GM10847 (cell line): ENCODE results near the gene NLK.

Experiments
- POLR2A ChIP-seq: IDR thresholded peaks from 2 replicates; pipeline ENCODE4 v1.6.1; 2011; ENCODE audit not compliant: insufficient read length; ENCODE audit errors: extremely low read depth

NLK gene

GRCh38 chr17:28042657-28042720 lies at the start of gene NLK:
TSS of gene NLK (plus strand) at chr17:28042677. CDS start at chr17:28042874, 197 bp downstream.
- no peak for TF ChIP-seq POLR2A

GRCh38 chr17:27993161-27993695 lies 49.2 kb upstream of the NLK start:
- no peak for TF ChIP-seq POLR2A

- TF ChIP-seq POLR2A, result no peak
Measured at GRCh38 chr17:27993723-27994310, 48.7 kb upstream of the NLK start.

DNA sequence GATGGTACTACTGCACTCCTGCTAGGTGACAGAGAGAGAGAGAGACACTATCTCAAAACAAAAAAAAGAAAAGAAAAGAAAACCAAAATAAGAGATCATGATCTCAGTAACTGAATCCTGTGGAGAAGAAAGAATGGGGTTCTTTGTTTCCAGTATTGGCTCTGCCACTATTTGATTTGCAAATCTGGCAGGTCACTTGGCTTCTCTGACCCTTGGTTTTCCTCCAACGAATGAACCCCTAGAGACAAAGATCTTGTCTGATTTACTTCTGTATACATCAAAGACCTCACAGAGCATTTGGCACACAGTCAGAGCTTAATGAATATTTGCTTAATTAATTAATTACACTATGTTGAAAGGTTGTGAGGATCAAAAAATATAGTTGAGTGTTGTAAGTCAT lies 47.9 kb upstream of the NLK start:
- no peak for TF ChIP-seq POLR2A

DNA sequence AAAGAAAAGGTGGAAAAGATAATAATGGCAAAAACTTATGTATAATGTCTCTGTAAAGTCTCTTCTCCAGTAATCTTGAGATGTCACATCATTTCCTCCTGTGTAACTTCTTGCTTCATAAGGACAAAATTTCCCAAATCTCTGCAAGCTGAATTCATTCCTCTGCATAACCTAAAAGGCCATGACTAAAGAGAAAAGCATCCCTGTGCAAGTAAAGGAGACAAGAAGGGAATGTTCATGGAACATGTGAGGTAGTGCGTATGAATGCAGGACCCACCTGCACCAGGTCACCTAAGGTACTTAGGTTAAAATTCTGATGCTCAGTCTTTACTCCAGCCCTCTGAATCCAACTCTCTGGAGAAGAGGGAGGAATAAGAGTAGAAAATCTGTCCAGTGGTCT lies 46.9 kb upstream of the NLK start:
- TF ChIP-seq POLR2A, result no peak

DNA sequence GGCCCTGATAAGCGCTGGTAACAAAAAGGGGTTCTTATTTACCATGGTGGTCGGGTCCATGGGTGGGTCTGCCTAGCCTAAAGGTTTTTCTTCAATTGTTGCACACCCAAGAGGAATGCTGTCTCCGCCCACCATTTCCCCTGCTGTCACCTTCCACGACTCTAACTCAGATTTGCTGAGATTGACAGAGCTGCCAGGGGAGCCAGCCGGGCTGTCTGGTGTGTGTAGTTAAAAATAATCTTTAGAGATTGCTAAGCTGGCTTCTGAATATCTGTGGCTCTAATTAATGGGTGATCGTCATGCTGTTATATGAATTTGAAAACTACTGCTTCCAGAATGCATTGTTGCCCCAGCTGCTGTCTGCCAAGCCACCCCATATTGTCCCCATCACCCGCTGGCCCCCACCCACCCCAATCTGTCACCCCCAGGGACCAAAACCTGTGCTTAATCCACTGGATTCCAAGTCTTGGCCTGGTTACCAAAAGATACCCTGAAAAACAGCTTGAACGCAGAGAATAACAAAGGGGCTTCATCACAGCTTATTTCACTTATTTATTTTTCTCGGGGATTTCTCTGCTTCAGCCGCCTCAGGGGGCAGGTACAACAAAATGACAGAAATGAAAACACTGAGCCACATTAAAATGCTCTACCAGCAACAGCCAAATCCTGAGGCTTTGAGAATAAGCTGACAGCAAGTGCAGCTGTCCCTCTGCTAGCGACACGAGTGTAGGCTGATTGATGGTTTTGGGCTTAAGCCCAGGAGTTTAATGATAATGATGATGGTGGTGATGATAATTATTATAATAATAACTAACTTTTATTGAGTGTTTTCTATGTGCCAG lies 46.1 kb upstream of the NLK start:
- TF ChIP-seq POLR2A, result no peak

DNA sequence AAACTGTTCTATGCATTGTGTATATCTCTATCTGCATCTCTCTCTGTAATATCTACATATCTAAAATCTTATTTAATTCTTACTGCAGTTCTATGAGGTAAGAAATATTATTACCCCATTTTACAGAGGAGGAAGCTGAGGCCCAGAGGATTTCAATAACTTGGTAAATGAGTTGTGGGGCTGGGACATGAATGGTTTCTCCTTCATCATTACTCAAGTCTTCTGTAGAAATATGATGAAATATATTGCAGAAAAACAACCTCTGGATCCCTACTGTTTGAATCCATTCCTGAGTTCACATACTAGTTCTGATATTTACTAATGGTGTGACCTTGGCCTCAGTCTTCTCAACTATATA lies 45.5 kb upstream of the NLK start:
- no peak for TF ChIP-seq POLR2A

DNA sequence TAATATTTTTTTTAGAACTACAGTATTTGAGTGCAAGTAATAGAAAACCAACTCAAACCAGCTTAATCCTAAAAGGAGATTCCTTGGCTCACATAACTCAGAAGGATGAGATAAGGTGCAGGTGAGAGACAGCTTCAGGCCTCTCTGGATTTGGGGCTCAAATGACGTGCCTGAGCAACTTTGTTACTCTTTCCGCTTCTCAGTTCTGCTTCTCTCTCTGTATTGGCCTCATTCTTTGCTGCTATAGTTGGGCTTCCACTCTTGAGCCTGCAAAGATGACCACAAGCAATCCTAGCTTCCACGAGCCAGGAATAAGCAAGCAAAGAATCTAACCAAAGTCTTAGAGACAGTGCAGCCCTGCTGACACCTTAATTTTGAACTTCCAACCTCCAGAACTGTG lies 45.0 kb upstream of the NLK start:
- no peak for TF ChIP-seq POLR2A

GRCh38 chr17:28001149-28001548 lies 41.3 kb upstream of the NLK start:
- no peak for TF ChIP-seq POLR2A

DNA sequence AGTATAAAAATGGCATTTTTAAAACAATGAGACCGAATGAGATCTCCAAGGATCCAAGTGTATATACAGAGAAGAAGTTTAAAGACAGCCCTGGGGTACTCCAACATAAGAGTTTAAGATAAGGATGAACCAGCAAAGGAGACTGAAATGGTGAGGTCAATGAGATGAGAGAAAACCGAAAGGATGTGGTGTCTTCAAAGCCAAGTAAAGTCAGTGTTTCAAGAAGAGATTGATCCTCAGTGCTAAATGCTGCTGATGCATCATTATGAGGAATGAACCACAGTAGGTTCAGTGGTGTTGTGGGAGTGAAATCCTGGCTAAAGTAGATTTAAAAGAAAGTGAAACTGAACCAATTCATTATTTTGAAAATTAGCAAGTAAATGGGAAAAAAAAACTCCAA lies 38.1 kb upstream of the NLK start:
- no peak for TF ChIP-seq POLR2A

DNA sequence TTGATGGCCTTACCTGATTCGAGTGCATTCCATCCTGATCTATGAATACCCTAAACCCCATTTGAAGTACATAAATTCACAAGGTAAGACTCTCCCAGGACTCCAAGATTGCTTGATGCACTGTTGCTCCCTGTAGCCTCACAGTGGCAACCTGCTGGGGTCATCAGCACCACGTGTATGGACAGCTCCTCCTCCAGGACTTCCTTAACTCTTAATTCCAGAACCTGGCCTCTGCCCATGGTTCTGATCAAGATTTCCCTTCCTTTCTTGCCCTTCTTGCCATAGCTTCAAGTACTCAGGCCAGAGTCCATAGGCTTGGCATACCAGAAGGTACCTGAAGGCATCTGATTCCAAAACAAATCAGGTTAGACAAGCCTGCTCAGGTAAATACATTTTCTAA lies 34.0 kb upstream of the NLK start:
- no peak for TF ChIP-seq POLR2A

DNA sequence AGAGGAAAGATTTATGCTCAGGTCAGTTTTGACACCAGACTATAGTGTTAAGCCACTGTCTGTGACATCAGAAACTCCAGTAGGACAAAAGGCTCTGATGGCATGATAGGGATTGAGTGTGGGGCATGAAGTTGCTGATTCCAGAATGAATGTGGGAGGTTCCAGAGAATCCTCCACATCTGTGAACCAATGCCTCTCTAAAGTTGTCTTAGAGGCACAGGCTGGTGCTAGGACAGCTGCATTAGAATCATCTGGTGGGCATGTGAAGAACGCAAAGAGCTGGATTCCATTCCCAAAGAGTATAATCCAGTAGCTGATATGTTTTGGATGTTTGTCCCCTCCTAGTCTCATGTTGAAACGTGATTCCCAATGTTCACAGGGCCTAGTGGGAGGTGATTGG lies 32.1 kb upstream of the NLK start:
- TF ChIP-seq POLR2A, result no peak

DNA sequence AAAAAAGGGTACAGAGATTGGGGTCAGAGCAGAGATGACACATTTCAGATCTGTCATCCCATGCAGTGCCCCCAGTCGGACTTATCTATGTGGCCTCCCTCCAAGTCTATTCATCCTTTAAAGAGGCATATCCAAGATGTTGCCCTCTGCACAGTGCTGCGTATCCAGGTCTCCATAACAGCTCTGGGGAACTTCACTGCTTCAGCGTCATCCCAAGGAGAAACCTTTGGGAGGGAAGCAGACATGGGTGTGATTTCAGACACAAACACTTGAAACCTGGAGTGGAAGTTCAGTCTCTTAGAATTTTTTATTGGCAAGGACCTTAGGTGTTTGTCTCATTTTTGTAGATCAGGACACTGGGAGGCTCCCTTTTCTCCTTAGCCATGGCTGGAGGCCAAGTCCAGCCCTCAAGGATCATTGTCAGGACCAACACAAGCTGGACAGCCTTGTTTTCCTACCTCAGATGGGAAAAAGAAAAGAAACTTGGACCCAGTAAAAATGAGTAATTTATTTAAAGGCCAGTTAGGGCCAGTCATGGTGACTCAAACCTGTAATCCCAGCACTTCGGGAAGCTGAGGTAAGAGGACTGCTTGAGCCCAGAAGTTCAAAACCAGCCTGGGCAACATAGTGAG lies 23.9 kb upstream of the NLK start:
- TF ChIP-seq POLR2A, result no peak

- no peak for TF ChIP-seq POLR2A
Measured at GRCh38 chr17:28020515-28020914, 22.0 kb upstream of the NLK start.

- no peak for TF ChIP-seq POLR2A
Measured at GRCh38 chr17:28029044-28029443, 13.4 kb upstream of the NLK start.

- no peak for TF ChIP-seq POLR2A
Measured at GRCh38 chr17:28030386-28030785, 12.1 kb upstream of the NLK start.

GRCh38 chr17:28031174-28031573 lies 11.3 kb upstream of the NLK start:
- TF ChIP-seq POLR2A, result no peak

DNA sequence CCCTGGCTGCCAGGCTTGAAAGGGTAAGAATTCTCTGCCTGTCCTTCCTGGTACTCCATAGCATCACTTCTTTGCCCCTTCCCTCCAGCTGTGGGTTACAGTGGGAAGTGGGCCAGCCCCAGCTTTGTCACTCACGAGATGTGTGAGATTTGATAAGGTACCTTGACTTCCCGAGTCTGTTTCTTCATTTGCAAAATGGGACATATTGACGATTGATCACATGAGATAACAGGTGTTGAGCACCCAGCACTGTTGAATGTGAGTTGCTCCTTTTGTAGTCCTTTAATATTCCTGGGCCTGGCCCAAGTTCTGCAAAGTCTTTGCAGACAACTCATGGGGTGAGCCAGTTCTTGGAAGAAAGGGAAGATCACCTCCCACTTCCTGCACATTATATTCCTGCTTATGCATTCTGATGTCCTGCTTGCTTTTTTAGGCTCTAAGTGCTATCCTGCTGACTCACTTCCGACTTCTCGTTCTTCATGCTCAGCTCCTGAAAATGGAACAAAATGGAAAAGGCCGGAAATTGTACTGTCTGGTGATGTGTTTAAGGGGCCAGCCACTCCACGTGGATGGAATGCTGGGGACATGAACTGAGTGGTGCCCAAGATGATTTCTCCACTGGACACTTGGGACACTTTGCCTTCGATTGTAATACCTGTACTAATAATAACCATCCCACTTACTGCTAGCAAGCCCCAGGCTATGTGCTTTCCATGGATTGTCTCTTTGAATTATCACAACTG lies 8.3 kb upstream of the NLK start:
- no peak for TF ChIP-seq POLR2A
